Stomach (tissue), 4 donors: Measurements from ENCODE around the gene IFT52.

ENCODE experiments used
- CTCF ChIP-seq, 7 experiments: fragments of 450-650 bp in 4 of 7; fragments of 200-600 bp in 3 of 7; sonication (generic) in 3 of 7; IDR thresholded peaks; one replicate each; pipeline ENCODE4 v1.5.1; 2016 to 2019; ENCODE audit warnings: antibody characterized with exemption in 7 of 7, control low read depth in 2 of 7, mild to moderate bottlenecking in 1 of 7
- POLR2AphosphoS5 ChIP-seq, 3 donors: sonication (generic); formaldehyde crosslinking; IDR thresholded peaks; one replicate each; pipeline ENCODE4 v1.6.1; 2016; ENCODE audit warnings: antibody characterized with exemption in 3 of 3

- no peak for TF ChIP-seq CTCF (IDR thresholded peaks at IDR 0.05)
- no peak for TF ChIP-seq POLR2AphosphoS5 (IDR thresholded peaks at IDR 0.05)
These were observed 15.0 kb downstream of the IFT52 start for GRCh38 chr20:43605715-43606114.
